ENCODE data around the gene WNK1. TPM values are rescaled to one million over a fixed set of nuclear protein-coding genes. Genes with fewer than 3 reads are reported as not detected.

WNK1 gene
- polyA plus RNA-seq, 2 of the 4 experiments (the other 2 are of a cell fraction): 88.4 to 98.0 TPM

DNA sequence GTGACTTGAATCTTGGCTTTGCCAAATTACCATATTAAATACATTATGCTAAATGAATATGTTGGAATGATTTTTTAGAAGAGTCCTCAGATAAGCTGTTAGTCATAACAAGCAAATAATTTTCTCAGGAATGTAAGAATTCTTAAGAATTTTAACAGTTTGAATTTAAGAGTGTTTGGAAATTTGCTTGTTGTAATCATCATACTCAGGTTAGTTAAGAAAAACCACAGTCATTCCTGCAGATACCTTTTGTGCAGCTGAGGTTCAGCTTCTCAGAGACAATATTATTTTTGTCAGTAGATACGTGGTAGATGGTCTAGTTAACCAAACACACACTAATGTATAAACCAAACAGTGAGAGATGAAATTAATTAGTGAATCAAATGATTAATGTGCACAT is 8.9 kb downstream of the WNK1 start:
- DNase-seq (ENCODE audit: low read depth in 1 of 2, low spot score in 1 of 2) (no peak), FAIRE-seq (no peak), ATAC-seq (no peak)
- Histone ChIP-seq H3K9me3 (no peaks in the 10 kb centered on the region), H3K4me3 (no peak overlapping the region), H3K4me2 (peak overlapping the region; percentile 15; the same call in 1 of the 3 replicates), H3K27ac (no peak overlapping the region), H3K4me1 (peaks cover 46% of the 10 kb centered on the region)
- POLR2A ChIA-PET: no interaction called here
- CTCF ChIA-PET: interaction anchor here (1.2 to 3.6 kb wide), 4 partner anchors 10 to 188 kb away, joined by 3 to 19 read pairs (median 6); partner anchors contain the start of gene RAD52
- WGBS (ENCODE audit: missing lambda C conversion rate): 80% methylated on average over 1 of the region's 1 CpG
- TF ChIP-seq ESRRA (IDR thresholded peaks at IDR 0.05; ENCODE audit: borderline replicate concordance, low read length) (no peak), JUNB (IDR thresholded peaks at IDR 0.05) (no peak), HDAC2 (IDR thresholded peaks at IDR 0.05) (no peak), JUN (IDR thresholded peaks at IDR 0.05) (no peak), FOSB (CRISPR knock-in tag; IDR thresholded peaks at IDR 0.05) (no peak)
- TF ChIP-seq, protein P1, sequence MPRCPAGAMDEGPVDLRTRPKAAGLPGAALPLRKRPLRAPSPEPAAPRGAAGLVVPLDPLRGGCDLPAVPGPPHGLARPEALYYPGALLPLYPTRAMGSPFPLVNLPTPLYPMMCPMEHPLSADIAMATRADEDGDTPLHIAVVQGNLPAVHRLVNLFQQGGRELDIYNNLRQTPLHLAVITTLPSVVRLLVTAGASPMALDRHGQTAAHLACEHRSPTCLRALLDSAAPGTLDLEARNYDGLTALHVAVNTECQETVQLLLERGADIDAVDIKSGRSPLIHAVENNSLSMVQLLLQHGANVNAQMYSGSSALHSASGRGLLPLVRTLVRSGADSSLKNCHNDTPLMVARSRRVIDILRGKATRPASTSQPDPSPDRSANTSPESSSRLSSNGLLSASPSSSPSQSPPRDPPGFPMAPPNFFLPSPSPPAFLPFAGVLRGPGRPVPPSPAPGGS (IDR thresholded peaks at IDR 0.05): no peak

DNA sequence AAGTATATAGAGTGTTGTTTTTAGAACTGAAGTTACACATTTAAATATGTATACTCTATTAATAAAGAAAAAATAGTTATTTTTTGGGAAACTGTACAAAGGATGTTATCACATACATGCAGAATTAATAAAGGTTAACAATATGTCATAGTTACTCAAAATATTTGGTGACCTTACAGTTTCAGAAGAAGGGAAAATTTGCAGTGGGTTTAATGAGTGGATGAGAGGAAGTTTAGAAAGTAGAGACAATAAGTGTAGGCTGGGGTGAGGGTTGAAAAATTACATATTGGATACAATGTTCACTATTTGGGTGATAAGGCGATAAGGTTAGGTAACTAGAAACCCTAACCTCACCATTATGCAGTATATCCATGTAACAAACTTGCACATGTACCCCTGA is 13.5 kb downstream of the WNK1 start:
- Histone ChIP-seq H3K27ac (no peak overlapping the region), H3K4me2 (no peak overlapping the region), H3K9me3 (no peaks in the 10 kb centered on the region), H3K4me3 (no peak overlapping the region), H3K4me1 (peaks cover 15% of the 10 kb centered on the region; the same call in 2 of the 3 replicates)
- FAIRE-seq: no peak
- ChIA-PET POLR2A (no interaction called here), CTCF (interaction anchor here (0.6 to 1.4 kb wide), 4 partner anchors 8 to 868 kb away, joined by 3 to 4 read pairs (median 4); no protein-coding TSS in a partner anchor)
- 96% methylated on average over 1 of the region's 1 CpG for WGBS (ENCODE audit: missing lambda C conversion rate)
- DNase-seq (ENCODE audit: low read depth in 1 of 2, low spot score in 1 of 2): no peak
- TF ChIP-seq, protein P2, sequence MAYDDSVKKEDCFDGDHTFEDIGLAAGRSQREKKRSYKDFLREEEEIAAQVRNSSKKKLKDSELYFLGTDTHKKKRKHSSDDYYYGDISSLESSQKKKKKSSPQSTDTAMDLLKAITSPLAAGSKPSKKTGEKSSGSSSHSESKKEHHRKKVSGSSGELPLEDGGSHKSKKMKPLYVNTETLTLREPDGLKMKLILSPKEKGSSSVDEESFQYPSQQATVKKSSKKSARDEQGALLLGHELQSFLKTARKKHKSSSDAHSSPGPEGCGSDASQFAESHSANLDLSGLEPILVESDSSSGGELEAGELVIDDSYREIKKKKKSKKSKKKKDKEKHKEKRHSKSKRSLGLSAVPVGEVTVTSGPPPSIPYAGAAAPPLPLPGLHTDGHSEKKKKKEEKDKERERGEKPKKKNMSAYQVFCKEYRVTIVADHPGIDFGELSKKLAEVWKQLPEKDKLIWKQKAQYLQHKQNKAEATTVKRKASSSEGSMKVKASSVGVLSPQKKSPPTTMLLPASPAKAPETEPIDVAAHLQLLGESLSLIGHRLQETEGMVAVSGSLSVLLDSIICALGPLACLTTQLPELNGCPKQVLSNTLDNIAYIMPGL (CRISPR knock-in tag; IDR thresholded peaks at IDR 0.05; ENCODE audit: borderline replicate concordance): no peak
- TF ChIP-seq, protein P3, sequence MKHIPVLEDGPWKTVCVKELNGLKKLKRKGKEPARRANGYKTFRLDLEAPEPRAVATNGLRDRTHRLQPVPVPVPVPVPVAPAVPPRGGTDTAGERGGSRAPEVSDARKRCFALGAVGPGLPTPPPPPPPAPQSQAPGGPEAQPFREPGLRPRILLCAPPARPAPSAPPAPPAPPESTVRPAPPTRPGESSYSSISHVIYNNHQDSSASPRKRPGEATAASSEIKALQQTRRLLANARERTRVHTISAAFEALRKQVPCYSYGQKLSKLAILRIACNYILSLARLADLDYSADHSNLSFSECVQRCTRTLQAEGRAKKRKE (CRISPR knock-in tag; IDR thresholded peaks at IDR 0.05; ENCODE audit: low read depth): no peak
- TF ChIP-seq, protein P1 (IDR thresholded peaks at IDR 0.05): no peak
- no peak for TF ChIP-seq CBX2 (IDR thresholded peaks at IDR 0.05; ENCODE audit: borderline replicate concordance, low read depth)
- TF ChIP-seq SREBF2 (IDR thresholded peaks at IDR 0.05): no peak
- TF ChIP-seq KDM5A (IDR thresholded peaks at IDR 0.05): no peak
- TF ChIP-seq KDM1A (IDR thresholded peaks at IDR 0.05; ENCODE audit: low read depth): no peak
- TF ChIP-seq, protein P4, sequence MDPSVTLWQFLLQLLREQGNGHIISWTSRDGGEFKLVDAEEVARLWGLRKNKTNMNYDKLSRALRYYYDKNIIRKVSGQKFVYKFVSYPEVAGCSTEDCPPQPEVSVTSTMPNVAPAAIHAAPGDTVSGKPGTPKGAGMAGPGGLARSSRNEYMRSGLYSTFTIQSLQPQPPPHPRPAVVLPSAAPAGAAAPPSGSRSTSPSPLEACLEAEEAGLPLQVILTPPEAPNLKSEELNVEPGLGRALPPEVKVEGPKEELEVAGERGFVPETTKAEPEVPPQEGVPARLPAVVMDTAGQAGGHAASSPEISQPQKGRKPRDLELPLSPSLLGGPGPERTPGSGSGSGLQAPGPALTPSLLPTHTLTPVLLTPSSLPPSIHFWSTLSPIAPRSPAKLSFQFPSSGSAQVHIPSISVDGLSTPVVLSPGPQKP (IDR thresholded peaks at IDR 0.05; ENCODE audit: low read depth, low read length): no peak
- no peak for TF ChIP-seq TP53 (CRISPR knock-in tag; IDR thresholded peaks at IDR 0.05)
- TF ChIP-seq ZFP36 (IDR thresholded peaks at IDR 0.05; ENCODE audit: borderline replicate concordance, partially characterized antibody): no peak
- TF ChIP-seq HDAC2 (IDR thresholded peaks at IDR 0.05): no peak
- no peak for ATAC-seq

DNA sequence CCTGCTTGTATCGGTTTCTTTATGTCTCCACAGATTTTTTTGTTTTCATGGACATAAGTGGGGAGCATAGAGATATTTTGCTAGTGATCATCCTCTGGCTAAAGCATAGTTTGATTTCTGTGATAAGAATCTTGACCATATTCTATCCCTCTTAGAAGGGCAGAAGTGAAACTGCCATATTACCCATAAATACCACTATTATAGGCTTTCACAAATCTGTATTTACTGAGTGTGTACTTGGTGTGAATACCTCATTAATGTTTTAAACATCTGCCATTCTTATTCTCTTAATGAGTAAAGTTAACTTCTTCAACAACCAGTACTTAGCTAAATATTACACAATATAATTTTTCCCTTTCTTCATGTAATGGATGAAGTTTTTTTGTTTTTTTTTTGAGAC is 16.1 kb downstream of the WNK1 start:
- WGBS (ENCODE audit: missing lambda C conversion rate): 96% methylated on average over 1 of the region's 1 CpG
- ChIA-PET POLR2A (interaction anchor here (0.6 to 0.7 kb wide), 2 partner anchors 17 to 224 kb away, joined by 3 to 4 read pairs; partner anchors contain the start of gene WNK1), CTCF (interaction anchor here (1.3 kb wide), 1 partner anchor 19 kb away, joined by 4 read pairs; no protein-coding TSS in a partner anchor)
- ATAC-seq (no peak), DNase-seq (ENCODE audit: low read depth in 1 of 2, low spot score in 1 of 2) (no peak), FAIRE-seq (no peak)
- H3K4me3 ChIP-seq: no peak overlapping the region
- no peak overlapping the region for H3K27ac ChIP-seq
- H3K4me2 ChIP-seq: no peak overlapping the region
- H3K4me1 ChIP-seq: peaks cover 20% of the 10 kb centered on the region; the same call in 2 of the 3 replicates
- H3K9me3 ChIP-seq: no peaks in the 10 kb centered on the region
- TF ChIP-seq RNF2 (IDR thresholded peaks at IDR 0.05; ENCODE audit: borderline replicate concordance, low read depth): no peak
- TF ChIP-seq, protein P5, sequence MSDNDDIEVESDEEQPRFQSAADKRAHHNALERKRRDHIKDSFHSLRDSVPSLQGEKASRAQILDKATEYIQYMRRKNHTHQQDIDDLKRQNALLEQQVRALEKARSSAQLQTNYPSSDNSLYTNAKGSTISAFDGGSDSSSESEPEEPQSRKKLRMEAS (IDR thresholded peaks at IDR 0.05): no peak
- TF ChIP-seq JUN (IDR thresholded peaks at IDR 0.05): no peak
- no peak for TF ChIP-seq MAZ (IDR thresholded peaks at IDR 0.05; ENCODE audit: borderline replicate concordance, low read depth, low read length)
- no peak for TF ChIP-seq SMC3 (IDR thresholded peaks at IDR 0.05)
- TF ChIP-seq, protein P6, sequence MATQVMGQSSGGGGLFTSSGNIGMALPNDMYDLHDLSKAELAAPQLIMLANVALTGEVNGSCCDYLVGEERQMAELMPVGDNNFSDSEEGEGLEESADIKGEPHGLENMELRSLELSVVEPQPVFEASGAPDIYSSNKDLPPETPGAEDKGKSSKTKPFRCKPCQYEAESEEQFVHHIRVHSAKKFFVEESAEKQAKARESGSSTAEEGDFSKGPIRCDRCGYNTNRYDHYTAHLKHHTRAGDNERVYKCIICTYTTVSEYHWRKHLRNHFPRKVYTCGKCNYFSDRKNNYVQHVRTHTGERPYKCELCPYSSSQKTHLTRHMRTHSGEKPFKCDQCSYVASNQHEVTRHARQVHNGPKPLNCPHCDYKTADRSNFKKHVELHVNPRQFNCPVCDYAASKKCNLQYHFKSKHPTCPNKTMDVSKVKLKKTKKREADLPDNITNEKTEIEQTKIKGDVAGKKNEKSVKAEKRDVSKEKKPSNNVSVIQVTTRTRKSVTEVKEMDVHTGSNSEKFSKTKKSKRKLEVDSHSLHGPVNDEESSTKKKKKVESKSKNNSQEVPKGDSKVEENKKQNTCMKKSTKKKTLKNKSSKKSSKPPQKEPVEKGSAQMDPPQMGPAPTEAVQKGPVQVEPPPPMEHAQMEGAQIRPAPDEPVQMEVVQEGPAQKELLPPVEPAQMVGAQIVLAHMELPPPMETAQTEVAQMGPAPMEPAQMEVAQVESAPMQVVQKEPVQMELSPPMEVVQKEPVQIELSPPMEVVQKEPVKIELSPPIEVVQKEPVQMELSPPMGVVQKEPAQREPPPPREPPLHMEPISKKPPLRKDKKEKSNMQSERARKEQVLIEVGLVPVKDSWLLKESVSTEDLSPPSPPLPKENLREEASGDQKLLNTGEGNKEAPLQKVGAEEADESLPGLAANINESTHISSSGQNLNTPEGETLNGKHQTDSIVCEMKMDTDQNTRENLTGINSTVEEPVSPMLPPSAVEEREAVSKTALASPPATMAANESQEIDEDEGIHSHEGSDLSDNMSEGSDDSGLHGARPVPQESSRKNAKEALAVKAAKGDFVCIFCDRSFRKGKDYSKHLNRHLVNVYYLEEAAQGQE (IDR thresholded peaks at IDR 0.05): no peak
- TF ChIP-seq KDM5A (IDR thresholded peaks at IDR 0.05): no peak
- no peak for TF ChIP-seq CBX8 (IDR thresholded peaks at IDR 0.05)
- TF ChIP-seq GATA3 (IDR thresholded peaks at IDR 0.05; ENCODE audit: borderline replicate concordance): no peak
- no peak for TF ChIP-seq CHD2 (IDR thresholded peaks at IDR 0.05; ENCODE audit: low read length, partially characterized antibody)
- no peak for TF ChIP-seq ZC3H11A (IDR thresholded peaks at IDR 0.05)

All from A549 (cell line).